GM12878 (cell line): ENCODE data around the gene TRIM63.

ENCODE experiments used
- ATF3 ChIP-seq: IDR thresholded peaks from 2 replicates; pipeline ENCODE4 v1.6.1; 2011; ENCODE audit warnings: low read depth, mild to moderate bottlenecking, low read length, moderate library complexity, borderline replicate concordance; ENCODE audit errors: extremely low read depth
- CEBPB ChIP-seq, 2 experiments: fragments of 150-350 bp in 1 of 2; IDR thresholded peaks; 2 replicates each; pipeline ENCODE4 v1.6.1; 2012 to 2014; ENCODE audit warnings: low read depth in 2 of 2, low read length in 2 of 2, borderline replicate concordance in 1 of 2, inconsistent platforms in 1 of 2
- CEBPZ ChIP-seq: fragments of 150-350 bp; IDR thresholded peaks from 2 replicates; pipeline ENCODE4 v1.6.1; 2016; ENCODE audit warnings: low read depth, low read length
- CHD2 ChIP-seq: IDR thresholded peaks from 2 replicates; pipeline ENCODE4 v1.6.1; 2011; ENCODE audit warnings: low read depth, low read length, improper control_type of control experiment, borderline replicate concordance
- CTCF ChIP-seq, 3 experiments: IDR thresholded peaks in 2 of 3; conservative IDR thresholded peaks in 1 of 3; 2 replicates each; pipeline ENCODE4 v1.5.1; 2011; ENCODE audit warnings: low read depth in 3 of 3, low read length in 3 of 3, mild to moderate bottlenecking in 3 of 3, control low read depth in 2 of 3, moderate library complexity in 2 of 3, inconsistent platforms in 1 of 3, mixed read lengths in 1 of 3; ENCODE audit not compliant: control insufficient read depth in 2 of 3, insufficient read depth in 1 of 3; ENCODE audit errors: extremely low read depth in 1 of 3
- ELK1 ChIP-seq: IDR thresholded peaks from 2 replicates; pipeline ENCODE4 v1.6.1; 2012; ENCODE audit warnings: low read depth, low read length, improper control_type of control experiment
- FOXK2 ChIP-seq: fragments of 450-650 bp; IDR thresholded peaks from 2 replicates; pipeline ENCODE4 v1.6.1; 2017; ENCODE audit warnings: mild to moderate bottlenecking, moderate library complexity
- HDAC2 ChIP-seq: fragments of 200-600 bp; sonication (generic); IDR thresholded peaks from 2 replicates; pipeline ENCODE4 v1.6.1; 2017
- NFYA ChIP-seq: IDR thresholded peaks from 2 replicates; pipeline ENCODE4 v1.6.1; 2011; ENCODE audit warnings: low read depth, mild to moderate bottlenecking, low read length, improper control_type of control experiment, borderline replicate concordance
- NFYB ChIP-seq: IDR thresholded peaks from 2 replicates; pipeline ENCODE4 v1.6.1; 2011; ENCODE audit warnings: low read depth, mild to moderate bottlenecking, low read length, improper control_type of control experiment, moderate library complexity; ENCODE audit not compliant: insufficient read depth
- SIN3A ChIP-seq: IDR thresholded peaks from 2 replicates; pipeline ENCODE4 v1.6.1; 2012; ENCODE audit warnings: low read depth, low read length, improper control_type of control experiment
- SP1 ChIP-seq: IDR thresholded peaks from one replicate; pipeline ENCODE4 v1.6.1; 2011; ENCODE audit warnings: low read depth, low read length
- TCF7 ChIP-seq: IDR thresholded peaks from 2 replicates; pipeline ENCODE4 v1.6.1; 2014; ENCODE audit warnings: antibody characterized with exemption, borderline replicate concordance

GRCh38 chr1:26077524-26077923, 10.1 kb upstream of the TRIM63 start:
- TF ChIP-seq ELK1 (no peak), SP1 (no peak), CTCF (IDR thresholded peaks at IDR 0.05 in 2 of 3, conservative IDR thresholded peaks at IDR 0.05 in 1 of 3; ENCODE audit: control insufficient read depth in 2 of 3, extremely low read depth in 1 of 3, insufficient read depth in 1 of 3, low read depth in 3 of 3, low read length in 3 of 3) (no peak), SIN3A (no peak), ATF3 (no peak), NFYB (no peak), NFYA (no peak), TCF7 (no peak), CEBPB (IDR thresholded peaks at IDR 0.05; ENCODE audit: borderline replicate concordance in 1 of 2, low read depth in 2 of 2, low read length in 2 of 2) (no peak), CEBPZ (no peak), CHD2 (no peak), HDAC2 (no peak), FOXK2 (no peak)
